Stomach (tissue), 19 donors: ENCODE measurements around the gene TMEM141. TPM values are rescaled to one million over a fixed set of nuclear protein-coding genes. Genes with fewer than 3 reads are reported as not detected.

Source experiments
- DNase-seq, 2 donors: peaks; one replicate each; pipeline versions ENCODE4 v3.0.0 to v3.0.0-alpha.2; 2013 to 2019
- H3K27ac ChIP-seq, 5 donors: fragments of 200-600 bp in 4 of 5; sonication (generic) in 4 of 5; one replicate each; pipeline ENCODE4 v1.5.1; 2013 to 2019; ENCODE audit warnings: mild to moderate bottlenecking in 1 of 5, moderate library complexity in 1 of 5
- H3K27me3 ChIP-seq, 3 donors: fragments of 200-600 bp; sonication (generic); one replicate each; pipeline ENCODE4 v1.5.1; 2017 to 2019; ENCODE audit warnings: mixed run types in 1 of 3
- H3K36me3 ChIP-seq, 4 donors: fragments of 200-600 bp; sonication (generic); 1 replicate in 3 of 4; 2 replicates in 1 of 4; pipeline ENCODE4 v1.5.1; 2016 to 2019
- H3K4me1 ChIP-seq, 4 donors: fragments of 200-600 bp; sonication (generic); one replicate each; pipeline ENCODE4 v1.5.1; 2016 to 2019
- H3K4me3 ChIP-seq, 4 donors: fragments of 200-600 bp; sonication (generic) in 3 of 4; one replicate each; pipeline ENCODE4 v1.5.1; 2016 to 2019; ENCODE audit warnings: mild to moderate bottlenecking in 1 of 4
- H3K9me3 ChIP-seq, 4 donors: fragments of 200-600 bp; sonication (generic); one replicate each; pipeline ENCODE4 v1.5.1; 2016 to 2019
- EP300 ChIP-seq: sonication (generic); formaldehyde crosslinking; IDR thresholded peaks from one replicate; pipeline ENCODE4 v1.6.1; 2017; ENCODE audit warnings: antibody characterized with exemption
- POLR2A ChIP-seq, 4 donors: fragments of 450-650 bp; IDR thresholded peaks; one replicate each; pipeline ENCODE4 v1.6.1; 2016; ENCODE audit warnings: antibody characterized with exemption in 4 of 4, control low read depth in 2 of 4, mild to moderate bottlenecking in 1 of 4, moderate library complexity in 1 of 4
- POLR2AphosphoS5 ChIP-seq, 3 donors: sonication (generic); formaldehyde crosslinking; IDR thresholded peaks; one replicate each; pipeline ENCODE4 v1.6.1; 2016; ENCODE audit warnings: antibody characterized with exemption in 3 of 3
- WGBS, 5 donors: extraction: QIAGEN DNeasy Blood & Tissue Kit in 3 of 5; methylation state at CpG; one replicate each; pipeline versions ENCODE4 v1.1.5 to v1.1.7; 2013 to 2018; 5-methylcytosine and 5-hydroxymethylcytosine counted together
- intact Hi-C: fragments of 100-400 bp; cut with DNase I; formaldehyde crosslinking; loops from one replicate; pipeline ENCODE4 v1.15.1; 2023; ENCODE audit warnings: low total_unique reads
- long read RNA-seq, 10 donors: transcript quantifications; one replicate each; lab custom pipeline, GENCODE V29; 2026
- polyA plus RNA-seq, 3 donors: library from polyadenylated mRNA; stranded (reverse); fragments of 200-250 nt; gene quantifications; one replicate each; pipeline ENCODE4 v1.2.3, GENCODE V29; 2013
- total RNA-seq, 5 donors: library from RNA; depleted of rRNA; stranded (reverse); fragments of >200 nt; gene quantifications; one replicate each; pipeline versions ENCODE4 v1.1.0 to v1.2.3, GENCODE V29; 2014 to 2016
- TF ChIP-seq, protein P1 (sequence below), 7 experiments: fragments of 450-650 bp in 4 of 7; fragments of 200-600 bp in 3 of 7; sonication (generic) in 3 of 7; IDR thresholded peaks; one replicate each; pipeline ENCODE4 v1.5.1; 2016 to 2019; ENCODE audit warnings: antibody characterized with exemption in 7 of 7, control low read depth in 2 of 7, mild to moderate bottlenecking in 1 of 7
- donor health status: healthy with polysubstance abuse.
- donor health status: Bipolar disorder and iron deficiency.
- donor health status: healthy.

The TMEM141 gene
- total RNA-seq (100 to 1,000 TPM in 1 of 5 donors, 10 to 100 TPM in 4; 11.1 to 152 (median 64.5) TPM), polyA plus RNA-seq (100 to 1,000 TPM; 139 to 219 (median 195) TPM)
- long read RNA-seq, donor 1, transcript TMEM141-201 (5 exons, 768 nt) = major isoform, 19 of 22 reads
- long read RNA-seq, donor 1, partial matches to known transcripts = 0 of 22 reads
- long read RNA-seq, donor 1, other reads (novel, unspliced or antisense) = 0 of 22 reads
- long read RNA-seq, donor 2, transcript TMEM141-201 (5 exons, 768 nt) = major isoform, 31 of 37 reads
- long read RNA-seq, donor 2, partial matches to known transcripts = 0 of 37 reads
- long read RNA-seq, donor 2, other reads (novel, unspliced or antisense) = 0 of 37 reads
- long read RNA-seq, donor 3, transcript TMEM141-201 (5 exons, 768 nt) = major isoform, 26 of 42 reads
- long read RNA-seq, donor 3, transcript TMEM141-202 (5 exons, 839 nt) = minor isoform, 6 of 42 reads
- long read RNA-seq, donor 3, partial matches to known transcripts = 8 of 42 reads
- long read RNA-seq, donor 3, other reads (novel, unspliced or antisense) = 0 of 42 reads
- long read RNA-seq, donor 4, partial matches to known transcripts = 0 of 2 reads
- long read RNA-seq, donor 4, other reads (novel, unspliced or antisense) = 0 of 2 reads
- long read RNA-seq, donor 5, transcript TMEM141-201 (5 exons, 768 nt) = major isoform, 35 of 39 reads
- long read RNA-seq, donor 5, partial matches to known transcripts = 0 of 39 reads
- long read RNA-seq, donor 5, other reads (novel, unspliced or antisense) = 0 of 39 reads
- long read RNA-seq, donor 6, transcript TMEM141-202 (5 exons, 839 nt) = minor isoform, 12 of 104 reads
- long read RNA-seq, donor 6, transcript TMEM141-201 (5 exons, 768 nt) = major isoform, 83 of 104 reads
- long read RNA-seq, donor 6, partial matches to known transcripts = 5 of 104 reads
- long read RNA-seq, donor 6, other reads (novel, unspliced or antisense) = 0 of 104 reads
- long read RNA-seq, donor 7, transcript TMEM141-201 (5 exons, 768 nt) = major isoform, 46 of 51 reads
- long read RNA-seq, donor 7, partial matches to known transcripts = 0 of 51 reads
- long read RNA-seq, donor 7, other reads (novel, unspliced or antisense) = 0 of 51 reads
- long read RNA-seq, donor 8, transcript TMEM141-202 (5 exons, 839 nt) = minor isoform, 5 of 44 reads
- long read RNA-seq, donor 8, transcript TMEM141-201 (5 exons, 768 nt) = major isoform, 36 of 44 reads
- long read RNA-seq, donor 8, partial matches to known transcripts = 0 of 44 reads
- long read RNA-seq, donor 8, other reads (novel, unspliced or antisense) = 0 of 44 reads
- long read RNA-seq, donor 9, transcript TMEM141-201 (5 exons, 768 nt) = major isoform, 16 of 22 reads
- long read RNA-seq, donor 9, partial matches to known transcripts = 0 of 22 reads
- long read RNA-seq, donor 9, other reads (novel, unspliced or antisense) = 0 of 22 reads
- long read RNA-seq, donor 10, transcript TMEM141-201 (5 exons, 768 nt) = major isoform, 34 of 39 reads
- long read RNA-seq, donor 10, partial matches to known transcripts = 0 of 39 reads
- long read RNA-seq, donor 10, other reads (novel, unspliced or antisense) = 0 of 39 reads

DNA sequence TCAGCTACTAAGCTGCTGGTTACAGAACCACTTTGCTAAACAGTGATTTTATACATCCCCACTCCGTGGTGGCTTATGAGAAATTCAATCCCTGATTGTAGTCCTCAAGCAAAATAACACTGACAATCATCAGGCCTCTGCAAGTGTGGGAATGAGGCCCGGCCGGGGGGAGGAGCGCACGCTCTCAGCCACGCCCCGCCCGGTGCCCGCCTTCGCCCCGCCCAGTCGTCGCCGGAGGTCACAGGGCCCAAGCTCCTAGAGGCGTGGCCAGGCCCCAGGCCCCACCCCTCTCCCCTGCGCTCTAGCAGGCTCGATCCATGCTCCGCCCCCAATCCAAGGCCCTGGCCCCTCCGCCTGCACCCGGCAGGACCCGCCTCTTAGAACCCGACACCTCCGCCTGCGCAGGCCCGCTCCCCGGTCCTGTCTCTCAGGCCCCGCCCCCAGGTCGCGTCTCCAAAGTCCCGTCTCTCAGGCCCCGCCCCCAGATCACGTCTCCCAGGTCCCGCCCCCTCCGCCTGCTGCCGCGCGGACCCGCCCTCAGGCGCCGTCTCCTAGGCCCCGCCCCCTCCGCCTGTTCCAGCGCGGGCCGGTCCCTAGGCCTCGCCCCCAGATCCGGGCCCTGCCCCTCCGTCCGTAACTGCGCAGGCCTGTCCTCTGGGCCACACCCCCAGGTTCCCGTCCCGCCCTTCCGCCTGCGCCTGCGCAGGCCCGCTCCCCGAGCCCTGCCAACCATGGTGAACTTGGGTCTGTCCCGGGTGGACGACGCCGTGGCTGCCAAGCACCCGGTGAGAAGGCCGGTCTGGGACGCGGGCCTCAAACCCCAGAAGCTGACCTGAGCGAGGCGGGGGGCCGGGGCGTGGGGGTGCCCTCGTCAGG is at the start of gene TMEM141:
TMEM141 (plus strand) TSS at position 705 of the 876 bp plus-strand sequence; CDS start at position 732, 27 bp downstream.
- Histone ChIP-seq H3K4me1 (peaks cover 23 to 65% (median 61%) of the 10 kb centered on the region in 4 donors), H3K36me3 (peaks cover 0 to 22% (median 10%) of the 10 kb centered on the region in 4 donors), H3K9me3 (no peaks in the 10 kb centered on the region), H3K27me3 (peaks cover 0 to under 1% (median 0%) of the 10 kb centered on the region in 3 donors), H3K4me3 (peak within 1 kb of the TSS; percentile 54 to 75 (median 62)), H3K27ac (peak within 1 kb of the TSS; percentile 91 to 98 (median 97))
- TF ChIP-seq POLR2A (IDR thresholded peaks at IDR 0.05) (peak in 2 of 4 donors; percentile 46 to 61), POLR2AphosphoS5 (IDR thresholded peaks at IDR 0.05) (peak; percentile 55 to 95 (median 86)), EP300 (no peak)
- TF ChIP-seq, protein P1, sequence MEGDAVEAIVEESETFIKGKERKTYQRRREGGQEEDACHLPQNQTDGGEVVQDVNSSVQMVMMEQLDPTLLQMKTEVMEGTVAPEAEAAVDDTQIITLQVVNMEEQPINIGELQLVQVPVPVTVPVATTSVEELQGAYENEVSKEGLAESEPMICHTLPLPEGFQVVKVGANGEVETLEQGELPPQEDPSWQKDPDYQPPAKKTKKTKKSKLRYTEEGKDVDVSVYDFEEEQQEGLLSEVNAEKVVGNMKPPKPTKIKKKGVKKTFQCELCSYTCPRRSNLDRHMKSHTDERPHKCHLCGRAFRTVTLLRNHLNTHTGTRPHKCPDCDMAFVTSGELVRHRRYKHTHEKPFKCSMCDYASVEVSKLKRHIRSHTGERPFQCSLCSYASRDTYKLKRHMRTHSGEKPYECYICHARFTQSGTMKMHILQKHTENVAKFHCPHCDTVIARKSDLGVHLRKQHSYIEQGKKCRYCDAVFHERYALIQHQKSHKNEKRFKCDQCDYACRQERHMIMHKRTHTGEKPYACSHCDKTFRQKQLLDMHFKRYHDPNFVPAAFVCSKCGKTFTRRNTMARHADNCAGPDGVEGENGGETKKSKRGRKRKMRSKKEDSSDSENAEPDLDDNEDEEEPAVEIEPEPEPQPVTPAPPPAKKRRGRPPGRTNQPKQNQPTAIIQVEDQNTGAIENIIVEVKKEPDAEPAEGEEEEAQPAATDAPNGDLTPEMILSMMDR (IDR thresholded peaks at IDR 0.05) = no peak
- WGBS, 5 donors = 0 to 1% (median 1%) methylated on average over 31 to 70 of the region's 70 CpGs
- DNase-seq = peak; percentile 100
- intact Hi-C loops = no loop called here

DNA sequence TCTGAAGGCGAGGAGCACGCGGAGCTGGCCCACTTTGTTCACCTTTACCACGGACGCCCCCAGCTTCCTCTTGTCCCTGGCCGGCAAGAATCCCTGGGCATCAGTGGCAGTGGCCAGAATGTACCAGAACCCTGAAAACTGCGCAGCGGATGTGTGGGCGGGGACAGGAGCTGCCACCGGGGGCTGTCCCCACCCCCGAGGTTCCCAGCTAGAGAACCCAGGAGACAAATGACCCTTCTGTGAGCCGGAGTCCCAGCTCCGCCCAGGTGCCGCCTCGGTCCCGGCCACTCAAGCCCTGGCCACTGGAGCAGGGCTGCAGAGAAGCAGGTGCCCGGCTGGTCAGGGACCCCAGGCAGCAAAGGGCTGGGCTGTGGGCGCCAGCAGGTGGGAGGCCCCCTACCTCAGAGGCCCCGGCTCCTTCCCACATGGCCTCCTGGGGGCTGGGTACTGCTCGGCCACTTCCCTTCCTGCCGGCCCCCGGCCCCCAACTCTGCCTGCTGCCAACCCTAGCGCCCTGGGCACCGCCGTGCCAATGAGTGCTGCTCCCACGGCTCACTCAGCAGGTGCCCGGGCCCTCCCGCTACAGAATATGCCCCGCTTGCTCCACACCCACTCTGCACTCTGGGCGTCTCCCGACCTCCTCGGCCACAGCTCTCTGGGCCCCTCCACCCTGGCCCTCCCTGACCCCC is 49.1 kb upstream of the TMEM141 start:
- Histone ChIP-seq H3K9me3 (no peaks in the 10 kb centered on the region), H3K27ac (peak overlapping the region in 1 of 5 donors; percentile 10), H3K36me3 (no peaks in the 10 kb centered on the region), H3K4me1 (peaks cover 22 to 30% (median 28%) of the 10 kb centered on the region in 4 donors), H3K4me3 (peak overlapping the region in 3 of 4 donors; percentile 16 to 31 (median 23)), H3K27me3 (peaks cover 3 to 65% (median 43%) of the 10 kb centered on the region in 3 donors)
- 11 to 24% (median 17%) methylated on average over 14 to 32 of the region's 32 CpGs for WGBS, 5 donors
- intact Hi-C loops = no loop called here
- TF ChIP-seq EP300 = no peak
- TF ChIP-seq, protein P1 (IDR thresholded peaks at IDR 0.05) = no peak
- TF ChIP-seq POLR2A (IDR thresholded peaks at IDR 0.05) = no peak
- no peak for TF ChIP-seq POLR2AphosphoS5 (IDR thresholded peaks at IDR 0.05)
- peak in 1 of 2 donors; percentile 61 for DNase-seq
